Activated naive CD4-positive, alpha-beta T cell treated with anti-CD3 and anti-CD28 coated beads, Interleukin-2, amount 50 U/mL, for 16 hours (primary cell): ENCODE data around the gene UPB1.
A peak's percentile ranks its signal among the peaks of the same experiment; 100 is the strongest.
"Not testable (repeated sequence)": the region's sequence is repeated elsewhere in the genome, so short reads cannot be mapped to it uniquely, and the experiment has no call there.

ENCODE experiments used
- DNase-seq: peaks from one replicate; pipeline ENCODE4 v3.0.0-alpha.2; 2020

UPB1 gene

DNA sequence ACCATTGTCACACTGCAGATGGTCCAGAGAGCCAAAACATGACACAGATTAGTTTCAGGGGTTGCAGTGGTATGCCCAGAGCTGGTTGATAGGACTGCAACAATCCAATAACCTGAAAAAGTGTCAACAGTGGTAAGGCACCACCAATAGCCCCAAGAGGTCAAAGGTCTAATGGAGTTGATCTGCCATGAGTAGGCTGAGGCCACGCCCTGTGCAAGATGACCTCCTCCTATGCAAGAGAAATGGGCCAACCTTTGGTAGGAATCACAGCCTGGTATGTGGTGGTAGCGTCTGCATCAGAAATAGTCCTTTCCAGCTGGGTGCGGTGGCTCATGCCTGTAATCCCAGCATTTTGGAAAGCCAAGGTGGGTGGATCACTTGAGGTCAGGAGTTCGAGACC, 40.2 kb downstream of the UPB1 start:
- no peak for DNase-seq

DNA sequence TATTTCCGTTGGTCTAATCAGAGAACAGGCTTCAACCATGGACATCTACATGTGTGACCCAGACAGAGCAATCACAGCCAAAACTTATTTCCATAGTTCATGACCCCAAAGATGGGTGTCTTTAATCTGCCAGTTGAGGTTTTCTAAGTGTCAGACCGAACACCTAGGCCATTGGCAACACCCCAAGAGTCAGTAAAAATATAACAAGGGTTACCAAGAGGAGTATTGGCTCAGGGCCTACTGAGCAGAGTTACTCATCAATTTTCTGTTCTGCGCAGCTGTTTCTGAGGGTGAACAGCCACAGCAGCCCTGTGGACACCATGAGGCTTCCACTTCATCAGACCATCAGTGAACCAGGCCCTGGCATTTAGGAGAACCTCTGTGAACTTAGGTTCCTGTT, 41.0 kb downstream of the UPB1 start:
- no peak for DNase-seq

DNA sequence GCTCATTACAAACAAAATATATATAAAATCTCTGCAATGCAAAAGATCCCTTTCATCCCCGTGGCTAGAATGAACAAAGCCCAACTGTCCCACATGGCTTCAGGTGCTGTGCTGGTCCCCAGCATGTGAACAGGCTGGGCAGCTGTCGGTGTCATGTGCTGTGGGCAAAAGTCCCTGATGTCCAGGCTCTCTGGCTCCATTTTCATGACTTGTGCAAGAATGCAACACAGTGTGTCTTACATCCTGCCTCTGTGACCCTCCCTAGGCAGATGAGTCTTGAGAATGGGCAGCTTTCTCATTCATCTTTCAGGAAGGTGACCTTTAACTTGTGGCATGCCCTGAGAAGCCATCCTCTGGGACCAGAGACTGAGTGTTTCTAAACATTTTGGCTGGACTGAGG, 45.3 kb downstream of the UPB1 start:
- DNase-seq: no peak

DNA sequence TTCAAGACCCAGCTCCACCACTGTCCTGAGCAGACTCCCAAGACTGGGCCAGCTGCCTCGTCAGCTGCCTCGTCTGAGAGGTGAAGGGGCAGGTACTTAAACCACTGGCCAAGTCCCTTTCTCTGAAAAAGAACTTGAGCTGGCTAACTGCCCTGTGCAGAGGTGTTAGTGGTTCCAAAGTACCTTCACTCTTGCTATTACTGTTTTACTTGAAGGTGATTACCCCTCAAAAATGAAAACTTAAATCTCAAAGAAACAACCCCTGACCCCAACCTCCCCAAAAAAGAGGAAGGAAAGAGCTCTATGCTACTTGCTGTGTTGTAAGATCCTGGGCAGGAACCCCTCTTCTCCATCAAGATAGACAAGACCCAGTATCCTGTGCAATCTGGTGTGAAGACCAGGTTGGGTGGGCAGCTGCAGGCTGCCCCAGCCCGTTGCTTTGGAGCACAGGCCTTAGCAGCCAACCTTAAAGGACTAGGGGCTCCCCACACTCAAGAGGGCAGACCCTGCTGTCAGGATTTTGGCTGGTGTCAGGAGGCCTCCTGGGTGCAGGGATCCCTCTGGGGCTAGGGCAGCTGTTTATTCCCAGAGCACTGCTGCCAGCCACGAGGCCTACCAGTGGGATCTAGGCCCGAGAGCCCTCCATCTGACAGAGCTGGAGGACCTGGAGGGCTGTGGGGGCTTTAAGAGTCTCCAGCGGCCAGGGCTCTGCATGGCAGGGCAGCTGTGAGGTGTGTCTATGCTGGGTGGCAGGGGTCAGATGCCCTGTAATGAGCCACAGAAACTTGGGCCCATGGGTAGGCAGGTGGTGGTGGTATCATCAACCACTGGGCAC, 46.8 kb downstream of the UPB1 start:
- DNase-seq: no peak

DNA sequence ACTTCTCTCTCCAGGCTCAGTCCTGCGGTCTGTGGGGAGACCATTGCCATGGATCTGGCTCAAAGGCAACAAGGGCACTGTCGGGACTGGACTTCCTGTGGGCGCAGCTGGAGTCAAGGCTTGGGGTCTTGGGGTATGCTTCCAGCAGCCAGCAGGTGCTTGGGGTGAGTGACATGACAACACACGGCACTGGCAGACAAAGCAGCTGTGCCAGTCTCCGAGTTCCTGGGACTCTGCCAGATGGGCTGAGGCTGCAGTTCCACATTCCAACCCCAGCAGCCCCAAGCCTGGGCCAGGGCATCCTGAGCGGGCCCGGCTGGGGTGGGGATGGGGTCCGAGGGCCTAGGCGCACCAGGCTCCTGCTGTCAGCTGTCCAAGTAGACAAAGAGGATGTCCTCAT, 47.5 kb downstream of the UPB1 start:
- DNase-seq: no peak

DNA sequence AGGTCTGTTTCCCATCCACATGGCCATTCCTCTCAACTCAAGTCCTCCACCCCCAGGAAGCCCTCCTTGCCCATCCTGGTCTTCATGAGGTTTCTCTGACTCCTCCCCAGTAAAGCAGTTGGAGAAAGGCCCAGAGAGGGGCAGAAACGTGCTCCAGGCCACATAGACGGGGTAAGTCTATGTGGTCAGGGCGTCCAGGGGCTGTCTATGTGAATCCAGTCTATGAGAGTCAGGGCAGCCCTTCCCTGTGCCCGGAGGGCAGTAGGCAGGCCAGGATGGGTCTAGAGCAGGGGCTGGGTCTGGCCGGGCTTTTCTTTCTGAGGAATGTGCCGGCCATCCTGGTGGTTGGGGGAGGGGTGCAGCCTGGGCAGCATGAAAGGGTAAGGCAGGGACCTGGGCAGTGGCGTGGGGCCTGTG, 48.1 kb downstream of the UPB1 start:
- DNase-seq: no peak

DNA sequence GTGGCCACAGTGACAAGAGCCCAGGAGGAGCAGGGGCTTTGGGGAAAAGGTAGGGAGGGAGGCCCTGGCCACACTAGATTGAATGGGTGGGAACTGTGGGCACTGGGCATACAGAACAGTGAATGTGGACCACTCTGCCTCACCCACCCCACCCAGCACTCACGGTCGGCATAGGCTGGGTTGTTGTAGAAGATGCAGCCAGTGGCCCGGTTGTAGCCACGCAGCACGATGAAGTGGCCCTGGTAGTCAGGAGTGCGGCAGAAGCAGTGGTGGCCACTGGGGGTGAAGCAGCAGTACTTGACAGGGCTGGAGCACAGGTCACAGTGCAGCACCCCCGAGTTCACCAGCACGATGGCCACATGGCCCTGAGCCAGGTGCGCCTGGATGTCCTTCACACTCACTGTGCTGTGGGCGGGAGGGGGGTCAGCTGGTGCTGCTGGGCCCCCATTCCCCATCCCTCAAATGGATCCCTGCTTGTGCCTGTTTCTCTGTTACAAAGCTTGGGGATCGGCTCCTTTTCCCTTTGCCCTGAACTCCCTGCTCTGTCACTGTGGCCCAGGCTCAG, 48.6 kb downstream of the UPB1 start:
- no peak for DNase-seq

DNA sequence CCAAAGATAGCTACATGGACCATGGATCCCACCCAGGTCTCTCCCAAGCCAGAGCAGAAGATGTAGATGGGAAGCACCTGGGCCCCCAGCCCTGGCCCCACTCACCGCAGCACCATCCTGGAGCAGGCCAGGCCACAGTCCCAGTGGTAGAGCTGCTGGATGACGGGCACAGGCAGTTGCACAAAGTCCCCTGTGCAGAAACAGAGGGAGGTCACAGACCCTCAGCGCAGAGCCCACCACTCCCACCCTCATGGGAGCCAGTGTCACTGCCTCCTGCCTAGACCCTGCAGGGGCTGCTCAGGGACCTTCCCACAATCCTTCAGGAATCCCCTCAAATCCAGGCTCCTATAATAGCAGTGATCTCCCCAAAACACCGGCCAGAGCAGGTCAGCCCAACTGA, 53.7 kb downstream of the UPB1 start:
- no peak for DNase-seq

DNA sequence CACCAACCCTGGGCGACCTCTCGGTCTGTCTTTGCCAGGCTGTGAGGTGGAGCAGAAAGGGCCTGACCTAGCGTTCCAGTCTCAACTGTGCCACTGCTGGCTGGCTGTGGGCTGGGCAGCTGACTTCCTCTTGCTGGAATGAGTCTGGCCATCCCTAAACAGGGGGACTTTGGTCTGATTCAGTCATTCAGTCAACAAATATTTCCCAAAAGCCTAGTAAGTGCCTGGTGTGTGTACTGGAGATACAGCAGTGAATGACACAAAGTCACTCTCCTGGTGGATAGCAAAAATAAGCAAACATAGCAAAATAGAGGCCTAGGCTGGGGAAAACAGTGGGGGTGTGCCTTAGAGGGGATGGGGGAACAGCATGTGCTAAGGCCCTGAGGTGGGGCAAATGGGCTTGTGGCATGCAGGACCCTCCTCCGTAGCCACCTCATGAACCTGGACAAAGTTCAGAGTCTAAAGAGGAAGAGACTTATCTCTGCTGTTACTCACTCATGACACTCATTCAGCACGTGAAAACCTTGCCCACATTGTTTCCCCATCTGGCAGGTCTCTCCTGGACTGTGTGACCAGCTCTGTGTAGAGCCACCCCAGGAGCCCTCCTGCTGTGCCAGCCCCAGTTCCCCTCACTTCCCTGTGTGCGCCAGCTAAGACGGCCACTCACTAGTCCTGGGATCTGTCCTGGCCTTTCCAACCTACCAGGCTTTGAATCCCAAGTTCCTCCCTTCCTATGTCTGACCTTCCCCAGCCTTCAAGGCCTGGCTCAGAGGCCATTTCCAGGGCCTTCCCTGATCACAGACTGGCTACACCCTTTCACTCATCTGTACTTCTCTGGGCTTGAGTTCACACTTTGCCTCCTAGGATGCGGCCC, 55.1 kb downstream of the UPB1 start:
- no peak for DNase-seq

DNA sequence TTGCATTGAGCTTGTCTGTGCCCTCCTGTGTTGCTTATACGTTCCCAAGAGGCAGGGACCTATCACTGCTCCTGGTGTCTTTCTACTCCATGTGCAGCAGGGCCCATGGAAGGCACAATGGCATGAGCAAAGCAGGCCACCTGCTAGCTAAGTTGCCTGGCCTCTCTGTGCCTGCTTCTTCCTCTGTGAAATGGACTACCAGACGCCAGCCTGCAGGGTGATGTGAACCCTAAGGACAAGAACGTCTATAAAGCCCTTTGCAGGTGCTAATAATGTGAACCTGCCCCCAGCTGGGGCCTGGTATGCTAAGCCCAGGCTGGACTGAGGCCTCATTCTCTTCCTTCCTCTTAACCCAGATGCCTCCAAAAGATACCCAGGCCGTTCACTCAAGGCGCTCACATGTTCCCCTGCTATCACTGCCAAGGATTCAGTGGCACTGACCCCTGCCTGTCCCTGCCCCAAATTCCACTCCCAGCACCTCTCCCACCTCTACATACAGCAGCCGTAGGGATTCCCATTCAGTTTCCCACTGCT, 55.8 kb downstream of the UPB1 start:
- no peak for DNase-seq

DNA sequence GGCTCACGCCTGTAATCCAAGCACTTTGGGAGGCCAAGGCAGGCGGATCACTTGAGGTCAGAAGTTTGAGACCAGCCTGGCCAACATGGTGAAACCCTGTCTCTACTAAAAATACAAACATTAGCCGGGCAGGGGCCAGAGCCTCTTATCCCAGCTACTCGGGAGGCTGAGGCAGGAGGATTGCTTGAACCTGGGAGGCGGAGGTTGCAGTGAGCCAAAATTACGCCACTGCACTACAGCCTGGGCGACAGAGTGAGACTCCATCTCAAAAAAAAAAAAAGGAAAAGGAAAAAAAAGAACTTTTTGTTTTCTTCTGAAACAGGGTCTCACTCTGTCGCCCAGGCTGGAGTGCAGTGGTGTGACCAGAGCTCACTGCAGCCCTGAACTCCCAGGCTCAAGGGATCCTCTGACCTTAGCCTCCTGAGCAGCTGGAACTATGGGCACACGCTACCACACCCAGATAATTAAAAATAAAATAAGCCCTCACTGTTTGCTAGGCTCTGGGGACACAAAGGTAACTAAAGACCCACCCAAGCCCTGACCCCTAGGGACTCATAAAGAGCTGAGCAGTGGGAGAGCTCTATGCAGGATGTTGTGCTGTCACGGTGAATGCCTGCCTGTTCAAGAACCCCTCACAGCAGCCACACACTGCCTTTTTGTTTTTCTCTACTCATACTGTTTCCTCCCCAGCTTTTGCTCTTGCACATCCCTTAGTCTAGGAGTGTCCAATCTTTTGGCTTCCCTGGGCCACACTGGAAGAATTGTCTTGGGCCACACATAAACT, 57.6 kb downstream of the UPB1 start:
- not testable (repeated sequence) for DNase-seq

DNA sequence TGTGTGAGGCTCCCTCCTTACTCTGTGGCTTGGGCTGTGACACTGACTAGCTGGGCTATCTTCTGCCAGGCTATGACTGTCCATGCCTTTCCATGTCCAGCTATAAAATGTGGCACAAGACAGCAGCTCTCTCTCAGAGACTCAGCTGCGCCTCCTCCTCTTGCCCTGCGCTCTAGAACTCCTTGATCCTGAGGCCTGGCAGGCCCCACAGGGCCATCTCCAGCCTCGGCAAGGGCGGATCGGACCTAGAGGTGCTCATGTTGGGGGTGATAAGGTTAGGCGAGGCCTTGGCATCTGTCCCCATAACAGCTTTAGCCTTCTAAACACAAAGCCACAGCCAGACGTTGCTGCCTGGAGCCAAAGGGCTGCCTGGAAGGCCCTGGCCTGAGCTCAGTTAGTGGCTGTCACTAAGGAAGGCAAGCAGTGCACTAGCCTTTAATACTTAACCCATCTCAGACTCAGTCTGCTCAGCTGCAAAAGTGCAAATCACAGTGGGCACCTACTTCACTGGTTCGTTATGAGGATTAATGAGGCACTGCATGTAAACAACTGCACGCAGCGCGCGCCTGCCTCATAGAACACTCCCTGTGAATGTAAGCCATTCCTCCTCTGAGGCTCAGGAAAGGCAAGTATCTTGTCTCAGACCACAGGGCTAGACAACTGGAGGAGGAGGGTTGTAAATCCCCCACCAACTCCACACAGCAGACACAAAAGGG, 58.6 kb downstream of the UPB1 start:
- no peak for DNase-seq

DNA sequence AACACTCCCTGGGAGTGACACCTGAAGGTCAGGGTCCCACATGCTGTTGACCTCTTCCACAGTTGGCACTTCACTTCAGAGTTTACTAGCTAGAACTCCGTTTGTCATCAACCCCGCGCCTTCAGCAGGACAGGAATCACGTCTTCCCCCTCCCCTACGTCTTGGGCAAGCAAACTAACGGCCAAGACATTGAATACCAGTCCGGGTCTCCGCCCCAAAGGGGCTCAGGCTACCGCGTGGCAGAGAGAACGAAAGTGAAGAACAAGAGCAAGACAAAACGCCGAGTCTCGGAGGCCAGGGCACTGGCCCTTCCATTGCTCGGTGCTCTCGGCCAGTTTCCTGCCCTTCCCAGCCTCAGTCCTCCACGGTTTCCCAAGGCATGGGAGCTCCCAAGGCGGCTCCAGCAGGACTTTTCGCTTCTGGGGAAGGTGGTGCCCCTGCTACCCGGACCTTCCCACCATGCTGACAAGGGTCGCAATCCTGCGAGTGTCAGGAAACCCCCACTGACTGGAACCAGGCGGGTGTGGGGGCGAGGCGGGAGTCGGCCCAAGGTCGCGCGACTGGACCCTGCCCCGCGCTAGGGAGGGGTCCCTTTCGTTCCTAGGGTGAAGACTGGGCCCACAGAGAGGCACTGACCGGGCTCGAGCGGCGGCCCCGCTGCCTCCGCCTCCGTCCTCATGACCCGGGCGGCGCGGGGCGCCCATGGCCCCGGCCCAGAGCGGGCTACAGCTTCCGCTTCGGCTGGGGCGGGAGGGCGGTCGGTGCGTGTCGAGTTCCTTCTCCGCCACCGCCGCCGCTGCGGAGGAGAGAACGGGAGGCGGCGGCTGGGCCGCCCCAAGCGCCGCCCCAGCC, 59.4 kb downstream of the UPB1 start, which contains the start of gene GUCD1:
Gene GUCD1 (minus strand): TSS at position 826 of the 852 bp plus-strand sequence. CDS start 147 bp downstream, at position 679.
- DNase-seq: peak; percentile 25

DNA sequence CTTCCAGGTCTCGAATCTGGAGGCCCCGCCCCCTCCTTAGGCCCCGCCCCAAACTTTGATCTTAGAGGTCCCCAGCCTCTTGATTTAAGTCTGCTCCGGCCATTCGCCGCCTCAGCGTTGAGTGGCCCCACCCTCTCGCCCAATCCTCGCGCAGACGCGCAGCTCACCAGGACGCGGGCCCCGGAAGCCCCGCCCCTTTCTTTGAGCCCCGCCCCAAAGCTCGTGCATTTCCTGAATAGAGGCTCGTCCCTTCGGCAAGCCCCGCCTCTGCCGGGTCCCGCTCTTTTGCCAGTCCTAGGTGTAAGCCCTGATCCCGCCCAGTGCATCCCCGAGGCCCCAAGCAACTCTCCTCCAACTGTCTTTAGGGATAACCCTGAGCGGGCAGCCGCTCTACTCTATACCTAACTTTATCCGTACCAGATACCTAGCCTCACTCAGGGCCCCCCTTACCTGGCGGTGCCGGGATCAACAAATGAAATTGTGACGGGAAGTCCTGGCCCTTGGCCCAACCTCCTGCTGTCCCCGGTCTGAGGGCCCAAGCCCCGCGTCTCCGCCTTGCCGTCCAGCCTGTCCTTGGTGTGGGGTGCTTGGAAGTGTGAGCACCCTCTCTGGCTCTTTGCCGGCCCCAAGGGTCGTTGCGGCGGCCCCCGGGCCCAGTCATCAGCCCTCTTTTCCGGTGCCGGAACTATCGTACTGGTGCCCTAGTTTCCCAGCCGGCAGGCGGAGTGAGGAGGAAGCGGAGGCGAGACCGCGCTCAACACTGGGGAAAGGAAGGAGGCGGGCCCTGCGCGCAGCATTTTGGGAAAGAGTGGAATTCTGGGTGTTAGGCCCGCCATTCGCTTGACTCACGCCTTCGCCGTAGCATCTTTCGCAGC, 60.3 kb downstream of the UPB1 start, which contains the start of gene SNRPD3:
Gene SNRPD3 (plus strand): TSS at position 835 of the 875 bp plus-strand sequence. CDS start 1,676 bp downstream, outside the sequence.
- DNase-seq: peak; percentile 99

DNA sequence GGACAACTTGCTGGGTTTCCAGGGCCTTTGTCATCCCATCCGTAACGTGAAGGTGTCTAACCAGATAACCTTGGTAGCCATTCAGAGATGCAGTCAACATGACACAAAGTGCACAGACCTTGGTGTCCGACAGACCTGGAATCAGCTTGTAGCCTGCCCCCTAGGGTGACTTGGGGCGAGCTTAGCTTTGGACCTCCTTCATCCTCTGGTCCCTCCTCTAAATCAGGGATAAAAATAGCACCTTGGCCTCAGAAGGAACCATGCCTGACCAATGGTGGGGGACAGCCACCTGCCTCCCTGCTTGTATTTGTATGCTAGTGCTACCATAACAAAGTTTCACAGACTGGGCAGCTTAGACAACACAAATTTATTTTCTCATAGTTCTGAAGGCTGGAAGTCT, 64.3 kb downstream of the UPB1 start:
- no peak for DNase-seq

DNA sequence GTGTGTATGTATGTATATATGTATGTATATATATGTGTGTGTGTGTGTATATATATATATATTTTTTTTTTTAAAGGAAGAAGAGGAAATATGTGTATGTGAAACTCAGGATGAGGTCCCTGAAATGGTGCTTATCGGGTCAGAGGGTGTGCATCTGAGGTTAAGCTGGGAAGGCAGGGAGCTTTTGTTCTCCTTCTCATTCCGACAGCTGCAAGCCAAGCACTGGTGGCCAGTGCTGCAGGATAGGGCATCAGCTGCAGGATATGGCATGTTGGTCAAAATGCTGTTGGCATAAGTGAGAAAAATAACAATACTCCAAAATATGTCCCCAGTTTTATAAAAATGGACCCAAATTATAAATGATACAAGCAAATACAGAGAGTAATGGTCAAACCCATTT, 68.1 kb downstream of the UPB1 start:
- no peak for DNase-seq

DNA sequence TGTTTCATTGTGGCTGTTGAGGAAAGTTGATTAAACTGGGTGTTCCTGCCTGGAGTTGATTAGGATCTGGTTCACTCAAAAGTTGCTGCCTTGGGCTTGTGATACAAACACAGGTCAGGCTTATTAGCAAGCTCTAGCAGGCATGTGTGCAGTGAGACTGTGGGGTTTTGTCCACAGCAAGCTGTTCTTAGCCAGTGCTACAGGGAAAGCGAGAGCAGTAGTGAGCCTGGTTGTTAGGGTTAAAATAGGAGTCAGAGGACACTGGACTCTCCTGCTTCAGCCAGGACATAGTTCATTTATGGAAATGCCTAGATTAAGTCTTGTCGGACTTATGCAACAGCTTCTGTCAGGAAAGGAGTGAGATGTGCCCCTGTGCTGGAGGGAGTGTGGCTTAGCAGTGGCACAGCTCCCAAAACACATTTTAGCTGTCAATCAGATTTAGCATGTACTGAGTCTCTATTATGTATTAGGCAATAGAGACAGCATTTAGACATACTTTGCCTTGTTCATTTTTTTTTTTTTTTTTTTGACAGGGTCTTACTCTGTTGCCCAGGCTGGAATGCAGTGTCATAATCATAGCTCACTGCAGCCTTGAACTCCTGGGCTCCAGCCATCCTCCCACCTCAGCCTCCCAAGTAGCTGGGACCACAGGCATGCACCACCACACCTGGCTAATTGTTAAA, 69.4 kb downstream of the UPB1 start:
- DNase-seq: no peak

DNA sequence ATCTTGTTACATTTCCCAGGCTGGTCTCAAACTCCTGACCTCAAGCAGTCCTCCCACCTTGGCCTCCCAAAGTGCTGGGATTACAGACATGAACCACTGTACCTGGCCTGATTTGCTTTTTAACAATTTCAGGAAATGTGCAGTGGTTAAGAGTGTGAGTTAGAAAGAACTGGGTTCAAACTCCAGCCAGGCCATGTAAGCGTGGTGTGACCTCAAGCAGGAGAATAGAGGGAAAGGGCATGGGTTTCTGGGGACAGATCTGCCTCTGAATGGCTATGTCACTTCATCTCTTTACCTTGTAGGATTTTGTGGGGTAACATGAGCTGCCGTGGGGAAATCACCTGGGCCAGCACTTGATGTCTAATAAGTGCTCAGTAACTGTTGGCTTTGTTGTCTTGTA, 69.9 kb downstream of the UPB1 start:
- no peak for DNase-seq

DNA sequence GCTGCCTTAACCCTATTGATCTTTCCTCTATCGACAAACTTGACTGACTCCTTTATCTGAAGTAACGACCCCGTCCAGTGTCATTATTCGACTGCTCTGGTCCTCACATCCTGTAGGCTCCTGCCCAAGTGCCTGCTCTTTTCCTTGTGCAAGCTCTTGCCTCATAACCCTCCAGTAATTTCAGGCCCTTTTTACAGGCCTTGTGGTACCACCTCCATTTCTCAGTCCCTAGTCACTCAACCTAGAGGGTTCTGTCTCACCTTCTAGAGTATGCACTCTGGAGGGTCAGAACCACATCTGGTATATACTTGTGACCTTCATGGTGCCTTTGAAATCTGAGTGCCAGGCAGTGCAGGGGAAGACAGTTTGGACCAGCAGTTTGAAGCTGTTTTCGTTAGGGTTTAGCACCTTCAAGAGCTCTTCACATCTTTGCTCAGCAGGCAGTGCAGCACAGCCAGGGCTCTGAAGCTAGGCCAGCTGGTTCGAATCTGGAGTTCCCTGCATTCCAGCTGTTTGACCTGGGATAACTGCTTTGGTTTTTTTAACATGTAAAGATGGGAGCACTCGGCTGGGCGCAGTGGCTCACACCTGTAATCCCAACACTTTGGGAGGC, 71.9 kb downstream of the UPB1 start:
- DNase-seq: no peak
